GM23338 (cell line): ENCODE results near the gene ANKRD50. TPM values are rescaled to one million over a fixed set of nuclear protein-coding genes. Genes with fewer than 3 reads are reported as not detected.

Source experiments
- ATAC-seq: fragments of 200-7000 bp; cut with Tn5 transposase; 3 replicates; pipeline ENCODE4 v1.9.1; 2020
- DNase-seq: peaks from one replicate; pipeline ENCODE4 v3.0.0-alpha.2; 2015; ENCODE audit warnings: low spot score
- H2AFZ ChIP-seq: fragments of 200-600 bp; sonication (generic); 2 replicates; pipeline ENCODE4 v1.8.0; 2016; ENCODE audit warnings: antibody characterized with exemption, mild to moderate bottlenecking, moderate library complexity
- H3F3A ChIP-seq: fragments of 200-600 bp; sonication (generic); replicated peaks from 2 replicates; pipeline ENCODE4 v1.8.0; 2017; ENCODE audit warnings: antibody characterized with exemption, mixed run types, low read depth
- H3K27ac ChIP-seq: fragments of 200-600 bp; sonication (generic); 2 replicates; pipeline ENCODE4 v1.6.1; 2016; ENCODE audit warnings: low read depth
- H3K27me3 ChIP-seq: fragments of 200-600 bp; sonication (generic); 2 replicates; pipeline ENCODE4 v1.8.0; 2016; ENCODE audit warnings: mild to moderate bottlenecking, mixed run types, moderate library complexity; ENCODE audit not compliant: insufficient read depth
- H3K36me3 ChIP-seq: fragments of 200-600 bp; sonication (generic); 2 replicates; pipeline ENCODE4 v1.8.0; 2016; ENCODE audit warnings: mild to moderate bottlenecking; ENCODE audit not compliant: insufficient read depth
- H3K4me1 ChIP-seq: fragments of 200-600 bp; sonication (generic); 2 replicates; pipeline ENCODE4 v1.8.0; 2016; ENCODE audit warnings: mild to moderate bottlenecking, moderate library complexity; ENCODE audit not compliant: insufficient read depth
- H3K4me2 ChIP-seq: fragments of 200-600 bp; sonication (generic); 2 replicates; pipeline ENCODE4 v1.7.1; 2017; ENCODE audit warnings: mixed run types
- H3K4me3 ChIP-seq: fragments of 200-600 bp; sonication (generic); 2 replicates; pipeline ENCODE4 v1.6.1; 2016; ENCODE audit warnings: mixed run types
- H3K79me2 ChIP-seq: fragments of 200-600 bp; sonication (generic); replicated peaks from 2 replicates; pipeline ENCODE4 v1.8.0; 2017; ENCODE audit warnings: mild to moderate bottlenecking; ENCODE audit not compliant: insufficient read depth
- H3K9me2 ChIP-seq: fragments of 200-600 bp; sonication (generic); 2 replicates; pipeline ENCODE4 v1.8.0; 2017; ENCODE audit not compliant: insufficient read depth
- H4K20me1 ChIP-seq: fragments of 200-600 bp; sonication (generic); replicated peaks from 2 replicates; pipeline ENCODE4 v1.8.0; 2017; ENCODE audit warnings: mild to moderate bottlenecking; ENCODE audit not compliant: insufficient read depth
- H3K27ac Mint-ChIP-seq: 2 replicates; pipeline ENCODE4 v1.8.0; 2020; ENCODE audit warnings: inconsistent platforms, mild to moderate bottlenecking, moderate library complexity, mixed read lengths
- H3K27me3 Mint-ChIP-seq: 3 replicates; pipeline ENCODE4 v1.8.0; 2022; ENCODE audit warnings: low read depth, mild to moderate bottlenecking, moderate library complexity, mixed read lengths, inconsistent platforms; ENCODE audit not compliant: insufficient read depth, poor library complexity
- H3K36me3 Mint-ChIP-seq: 3 replicates; pipeline ENCODE4 v1.8.0; 2021; ENCODE audit warnings: low read depth, mild to moderate bottlenecking, inconsistent platforms, moderate library complexity, mixed read lengths
- H3K4me1 Mint-ChIP-seq: 3 replicates; pipeline ENCODE4 v1.8.0; 2020; ENCODE audit warnings: mild to moderate bottlenecking, inconsistent platforms, mixed read lengths
- H3K4me3 Mint-ChIP-seq: 3 replicates; pipeline ENCODE4 v1.8.0; 2021; ENCODE audit warnings: moderate library complexity, mild to moderate bottlenecking, inconsistent platforms, mixed read lengths
- H3K9me3 Mint-ChIP-seq: 3 replicates; pipeline ENCODE4 v1.8.0; 2020; ENCODE audit warnings: moderate library complexity, mild to moderate bottlenecking, inconsistent platforms, mixed read lengths
- CTCF ChIP-seq, 2 experiments: fragments of 200-600 bp in 1 of 2; sonication (generic) in 1 of 2; conservative IDR thresholded peaks; 2 replicates each; pipeline versions ENCODE4 v1.5.1 to v1.6.1; 2016 to 2017; ENCODE audit warnings: antibody characterized with exemption in 2 of 2, low read depth in 2 of 2, mild to moderate bottlenecking in 2 of 2, moderate library complexity in 1 of 2
- ETS1 ChIP-seq: IDR thresholded peaks from 2 replicates; pipeline ENCODE4 v1.6.1; 2016; ENCODE audit warnings: antibody characterized with exemption
- EZH2 ChIP-seq: fragments of 200-600 bp; sonication (generic); IDR thresholded peaks from one replicate; pipeline ENCODE4 v1.8.0; 2017; ENCODE audit warnings: antibody characterized with exemption, mild to moderate bottlenecking, low read depth; ENCODE audit not compliant: unreplicated experiment
- JUNB ChIP-seq: IDR thresholded peaks from one replicate; pipeline ENCODE4 v1.6.1; 2016; ENCODE audit warnings: antibody characterized with exemption; ENCODE audit not compliant: unreplicated experiment
- NANOG ChIP-seq: IDR thresholded peaks from 2 replicates; pipeline ENCODE4 v1.6.1; 2016; ENCODE audit warnings: antibody characterized with exemption, borderline replicate concordance
- REST ChIP-seq: IDR thresholded peaks from one replicate; pipeline ENCODE4 v1.6.1; 2018; ENCODE audit warnings: antibody characterized with exemption; ENCODE audit not compliant: unreplicated experiment
- STAT1 ChIP-seq: IDR thresholded peaks from one replicate; pipeline ENCODE4 v1.6.1; 2016; ENCODE audit warnings: antibody characterized with exemption; ENCODE audit not compliant: unreplicated experiment
- ZNF114 ChIP-seq: fragments of 250-450 bp; sonication (Bioruptor Pico); IDR thresholded peaks from 2 replicates; pipeline ENCODE4 v1.5.0; 2020; ENCODE audit warnings: mild to moderate bottlenecking, moderate library complexity
- ZNF462 ChIP-seq: fragments of 250-450 bp; sonication (Bioruptor Pico); IDR thresholded peaks from 2 replicates; pipeline ENCODE4 v1.5.0; 2020; ENCODE audit warnings: mild to moderate bottlenecking, moderate library complexity
- polyA plus RNA-seq: library from polyadenylated mRNA; unstranded; fragments of >200 nt; fragmentation: Nextera tagmentation; extraction: Ambion mirVana; gene quantifications from 2 replicates; pipeline ENCODE4 v1.2.1, GENCODE V29; 2016
- total RNA-seq: library from RNA; depleted of rRNA; stranded (reverse); fragments of >200 nt; shearing (Covaris generic); gene quantifications from 2 replicates; pipeline ENCODE4 v1.2.3, GENCODE V29; 2014

Gene ANKRD50
- total and polyA plus RNA-seq, 2 experiments from 2014 or later: 5.9 to 27.6 TPM

GRCh38 chr4:124745985-124746801, 33.7 kb upstream of the ANKRD50 start:
- Histone ChIP-seq H3K27me3 (no peaks in the 10 kb centered on the region), H4K20me1 (no peaks in the 10 kb centered on the region), H3K9me2 (0 out of 2 replicates have a peak, but pooled peaks cover 3% of the 10 kb centered on the region), H3K36me3 (no peaks in the 10 kb centered on the region), H3K27ac (no peak overlapping the region), H3K79me2 (no peaks in the 10 kb centered on the region), H3K4me1 (peaks cover 4% of the 10 kb centered on the region; the same call in 1 of the 2 replicates), H2AFZ (no peak overlapping the region), H3K4me3 (no peak overlapping the region), H3F3A (no peaks in the 10 kb centered on the region), H3K4me2 (no peak overlapping the region)
- ATAC-seq: no peak
- Mint-ChIP-seq H3K27ac (no peak overlapping the region), H3K9me3 (no peaks in the 10 kb centered on the region), H3K36me3 (no peaks in the 10 kb centered on the region), H3K27me3 (peaks cover 2% of the 10 kb centered on the region), H3K4me3 (no peak overlapping the region), H3K4me1 (peaks cover 4% of the 10 kb centered on the region; the same call in 2 of the 3 replicates)
- no peak for DNase-seq
- TF ChIP-seq JUNB (no peak), ETS1 (no peak), REST (no peak), CTCF (conservative IDR thresholded peaks at IDR 0.05; ENCODE audit: low read depth in 2 of 2) (no peak), EZH2 (no peak), NANOG (no peak), ZNF462 (CRISPR knock-in tag) (no peak), STAT1 (no peak), ZNF114 (no peak)
